Esophagus muscularis mucosa (tissue), 4 donors: Measurements from ENCODE around the gene CDK5RAP2. TPM values are rescaled to one million over a fixed set of nuclear protein-coding genes. Genes with fewer than 3 reads are reported as not detected.

Experiments
- DNase-seq: peaks from one replicate; pipeline ENCODE4 v3.0.0-alpha.2; 2017; ENCODE audit errors: extremely low spot score
- H3K27ac ChIP-seq, 4 donors: fragments of 200-600 bp; sonication (generic); replicated peaks in 1 of 4; 1 replicate in 3 of 4; 2 replicates in 1 of 4; pipeline ENCODE4 v1.5.1; 2016 to 2019; ENCODE audit warnings: mild to moderate bottlenecking in 1 of 4
- H3K27me3 ChIP-seq, 4 donors: fragments of 200-600 bp; sonication (generic); one replicate each; pipeline versions ENCODE4 v1.5.1 to v1.6.0; 2016 to 2019
- H3K36me3 ChIP-seq, 4 donors: fragments of 200-600 bp; sonication (generic); one replicate each; pipeline ENCODE4 v1.5.1; 2016 to 2019
- H3K4me1 ChIP-seq, 4 donors: fragments of 200-600 bp; sonication (generic); one replicate each; pipeline ENCODE4 v1.5.1; 2016 to 2019
- H3K4me3 ChIP-seq, 4 donors: fragments of 200-600 bp; sonication (generic); 1 replicate in 2 of 4; 2 replicates in 2 of 4; pipeline ENCODE4 v1.5.1; 2016 to 2019; ENCODE audit warnings: mild to moderate bottlenecking in 4 of 4, moderate library complexity in 1 of 4
- H3K9me3 ChIP-seq, 4 donors: fragments of 200-600 bp; sonication (generic); 1 replicate in 3 of 4; 2 replicates in 1 of 4; pipeline ENCODE4 v1.5.1; 2016 to 2019
- CTCF ChIP-seq, 3 experiments: fragments of 200-600 bp in 2 of 3; fragments of 450-650 bp in 1 of 3; sonication (generic) in 2 of 3; IDR thresholded peaks; one replicate each; pipeline ENCODE4 v1.5.1; 2017 to 2019; ENCODE audit warnings: antibody characterized with exemption in 3 of 3, mild to moderate bottlenecking in 2 of 3, moderate library complexity in 1 of 3
- EP300 ChIP-seq: sonication (generic); formaldehyde crosslinking; IDR thresholded peaks from one replicate; pipeline ENCODE4 v1.6.1; 2017; ENCODE audit warnings: antibody characterized with exemption
- POLR2A ChIP-seq: fragments of 450-650 bp; IDR thresholded peaks from one replicate; pipeline ENCODE4 v1.6.1; 2017; ENCODE audit warnings: antibody characterized with exemption, moderate library complexity, mild to moderate bottlenecking, low read depth
- POLR2AphosphoS5 ChIP-seq, 2 donors: sonication (generic); formaldehyde crosslinking; IDR thresholded peaks; one replicate each; pipeline ENCODE4 v1.6.1; 2017; ENCODE audit warnings: antibody characterized with exemption in 2 of 2
- WGBS: methylation state at CpG from one replicate; pipeline ENCODE4 v1.1.5; 2018; 5-methylcytosine and 5-hydroxymethylcytosine counted together
- intact Hi-C: fragments of 100-400 bp; cut with DNase I; formaldehyde crosslinking; loops from one replicate; pipeline ENCODE4 v1.15.1; 2023
- total RNA-seq, 4 donors: library from RNA; depleted of rRNA; stranded (reverse); fragments of >200 nt; gene quantifications; one replicate each; pipeline versions ENCODE4 v1.1.0 to v1.2.1, GENCODE V29; 2016

CDK5RAP2 gene
- total RNA-seq, 4 donors from 2014 or later: 34.6 to 38.6 (median 36.7) TPM

- TF ChIP-seq POLR2AphosphoS5 (IDR thresholded peaks at IDR 0.05): no peak
- TF ChIP-seq POLR2A: no peak
- TF ChIP-seq EP300: no peak
- no peak for TF ChIP-seq CTCF (IDR thresholded peaks at IDR 0.05)
- 95% methylated on average over 3 of the region's 3 CpGs for WGBS
- Histone ChIP-seq H3K9me3 (no peaks in the 10 kb centered on the region), H3K4me1 (no peaks in the 10 kb centered on the region), H3K36me3 (peaks cover 43 to 100% (median 89%) of the 10 kb centered on the region in 4 donors), H3K27me3 (no peaks in the 10 kb centered on the region), H3K27ac (no peak overlapping the region), H3K4me3 (no peak overlapping the region)
- DNase-seq: no peak
- intact Hi-C loops: no loop called here
Measured at GRCh38 chr9:120396418-120396817, 183.5 kb downstream of the CDK5RAP2 start.

GRCh38 chr9:120395376-120395775 is 184.6 kb downstream of the CDK5RAP2 start:
- 95% methylated on average over 7 of the region's 7 CpGs for WGBS
- intact Hi-C loops: no loop called here
- peaks cover 33 to 100% (median 89%) of the 10 kb centered on the region in 4 donors for H3K36me3 ChIP-seq

GRCh38 chr9:120394058-120394669 is 185.8 kb downstream of the CDK5RAP2 start:
- no peaks in the 10 kb centered on the region for H3K9me3 ChIP-seq
- no peak overlapping the region for H3K4me3 ChIP-seq
- intact Hi-C loops: no loop called here
- WGBS: 86% methylated on average over 13 of the region's 13 CpGs
- H3K4me1 ChIP-seq: no peaks in the 10 kb centered on the region
- H3K27ac ChIP-seq: no peak overlapping the region
- H3K27me3 ChIP-seq: no peaks in the 10 kb centered on the region
- H3K36me3 ChIP-seq: peaks cover 30 to 100% (median 90%) of the 10 kb centered on the region in 4 donors
- TF ChIP-seq CTCF (IDR thresholded peaks at IDR 0.05) (no peak), POLR2A (no peak), EP300 (no peak), POLR2AphosphoS5 (IDR thresholded peaks at IDR 0.05) (no peak)
- DNase-seq: no peak

More at GRCh38 chr9:120395376-120395775, 184.6 kb downstream of the CDK5RAP2 start:
- no peak for TF ChIP-seq POLR2AphosphoS5 (IDR thresholded peaks at IDR 0.05)
- Histone ChIP-seq H3K9me3 (no peaks in the 10 kb centered on the region), H3K4me1 (no peaks in the 10 kb centered on the region), H3K27me3 (no peaks in the 10 kb centered on the region), H3K4me3 (no peak overlapping the region), H3K27ac (no peak overlapping the region)
- DNase-seq: no peak

GRCh38 chr9:120393386-120394057 is 186.4 kb downstream of the CDK5RAP2 start:
- no peak for DNase-seq
- H3K4me3 ChIP-seq: no peak overlapping the region
- H3K36me3 ChIP-seq: peaks cover 27 to 100% (median 90%) of the 10 kb centered on the region in 4 donors
- no peaks in the 10 kb centered on the region for H3K9me3 ChIP-seq
- intact Hi-C loops: no loop called here
- H3K27me3 ChIP-seq: no peaks in the 10 kb centered on the region
- no peak for TF ChIP-seq POLR2A
- TF ChIP-seq POLR2AphosphoS5 (IDR thresholded peaks at IDR 0.05): no peak
- no peak for TF ChIP-seq CTCF (IDR thresholded peaks at IDR 0.05)
- no peak for TF ChIP-seq EP300
- WGBS: 86% methylated on average over 7 of the region's 7 CpGs
- peaks cover 0 to 3% (median 0%) of the 10 kb centered on the region in 4 donors for H3K4me1 ChIP-seq
- H3K27ac ChIP-seq: no peak overlapping the region

GRCh38 chr9:120392711-120393110 is 187.3 kb downstream of the CDK5RAP2 start:
- no peak for TF ChIP-seq POLR2A
- no peak for TF ChIP-seq POLR2AphosphoS5 (IDR thresholded peaks at IDR 0.05)
- TF ChIP-seq CTCF (IDR thresholded peaks at IDR 0.05): no peak
- no peak for TF ChIP-seq EP300
- Histone ChIP-seq H3K36me3 (peaks cover 27 to 100% (median 90%) of the 10 kb centered on the region in 4 donors), H3K27ac (no peak overlapping the region), H3K9me3 (no peaks in the 10 kb centered on the region), H3K4me1 (peaks cover 0 to 3% (median 0%) of the 10 kb centered on the region in 4 donors), H3K4me3 (no peak overlapping the region), H3K27me3 (no peaks in the 10 kb centered on the region)
- 94% methylated on average over 8 of the region's 8 CpGs for WGBS
- intact Hi-C loops: no loop called here
- DNase-seq: no peak
